ENCODE measurements around the gene CREB5.

CREB5 gene

GRCh38 chr7:28709748-28710147 is 297.4 kb downstream of the CREB5 start:
- peaks cover 4% of the 10 kb centered on the region for H3K9me3 ChIP-seq (ENCODE audit: control insufficient read depth, insufficient read depth, low read depth, low read length)
- no peaks in the 10 kb centered on the region for H3K36me3 ChIP-seq (ENCODE audit: control insufficient read depth, insufficient read depth, low read length)
- H3K27ac ChIP-seq (ENCODE audit: low read depth, low read length), result no peak overlapping the region
- H3K27me3 ChIP-seq (ENCODE audit: control insufficient read depth, insufficient read depth, low read length), result no peaks in the 10 kb centered on the region
- no peak overlapping the region for H3K4me3 ChIP-seq (ENCODE audit: low read depth, low read length)
- H3K9ac ChIP-seq (ENCODE audit: low read length), result no peak overlapping the region
- H3K4me1 ChIP-seq (ENCODE audit: control insufficient read depth, insufficient read depth, low read length), result peaks cover 8% of the 10 kb centered on the region; the same call in 1 of the 2 replicates

- peaks cover 4% of the 10 kb centered on the region for H3K9me3 ChIP-seq (ENCODE audit: control insufficient read depth, insufficient read depth, low read depth, low read length)
- H3K4me1 ChIP-seq (ENCODE audit: control insufficient read depth, insufficient read depth, low read length), result peaks cover 8% of the 10 kb centered on the region; the same call in 1 of the 2 replicates
- H3K27me3 ChIP-seq (ENCODE audit: control insufficient read depth, insufficient read depth, low read length), result no peaks in the 10 kb centered on the region
- no peak overlapping the region for H3K27ac ChIP-seq (ENCODE audit: low read depth, low read length)
- no peak overlapping the region for H3K9ac ChIP-seq (ENCODE audit: low read length)
- H3K36me3 ChIP-seq (ENCODE audit: control insufficient read depth, insufficient read depth, low read length), result no peaks in the 10 kb centered on the region
- no peak overlapping the region for H3K4me3 ChIP-seq (ENCODE audit: low read depth, low read length)
Measured at GRCh38 chr7:28711114-28711513, 298.8 kb downstream of the CREB5 start.

GRCh38 chr7:28714459-28715120 is 302.3 kb downstream of the CREB5 start:
- H3K27me3 ChIP-seq (ENCODE audit: control insufficient read depth, insufficient read depth, low read length), result no peaks in the 10 kb centered on the region
- peaks cover 6% of the 10 kb centered on the region; the same call in 1 of the 2 replicates for H3K36me3 ChIP-seq (ENCODE audit: control insufficient read depth, insufficient read depth, low read length)
- H3K27ac ChIP-seq (ENCODE audit: low read depth, low read length), result no peak overlapping the region
- no peaks in the 10 kb centered on the region for H3K9me3 ChIP-seq (ENCODE audit: control insufficient read depth, insufficient read depth, low read depth, low read length)
- H3K4me1 ChIP-seq (ENCODE audit: control insufficient read depth, insufficient read depth, low read length), result no peaks in the 10 kb centered on the region
- H3K4me3 ChIP-seq (ENCODE audit: low read depth, low read length), result no peak overlapping the region
- H3K9ac ChIP-seq (ENCODE audit: low read length), result no peak overlapping the region

DNA sequence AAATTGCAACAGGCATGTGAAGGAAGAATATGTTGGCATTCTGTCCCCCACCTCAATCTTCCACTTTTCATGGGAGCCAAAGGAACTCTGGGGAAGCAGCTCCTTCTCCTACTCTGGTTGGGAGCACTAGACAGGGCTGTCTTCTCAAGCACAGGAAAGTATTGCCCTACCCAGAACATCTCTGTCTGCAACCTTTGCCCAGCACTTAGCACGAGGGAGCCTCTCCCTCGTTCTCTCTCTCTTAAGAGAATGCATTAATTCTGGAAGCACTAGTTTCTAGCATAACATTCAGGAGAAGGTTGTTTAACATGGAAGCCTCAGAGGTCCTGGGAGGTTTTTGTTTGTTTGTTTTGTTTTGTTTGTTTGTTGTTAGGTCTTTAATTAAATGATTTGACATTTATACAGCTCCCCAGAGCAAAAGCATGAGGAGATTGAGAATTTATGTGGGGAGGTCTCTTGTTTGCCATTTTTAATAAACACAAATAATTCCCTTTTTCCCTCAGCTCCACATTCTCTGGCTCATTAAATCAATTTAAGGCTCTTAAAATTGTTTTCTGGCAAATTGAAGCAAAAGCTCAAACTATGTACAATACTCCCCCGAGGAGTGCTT is 305.2 kb downstream of the CREB5 start:
- Histone ChIP-seq H3K4me1 (ENCODE audit: control insufficient read depth, insufficient read depth, low read length) (no peaks in the 10 kb centered on the region), H3K36me3 (ENCODE audit: control insufficient read depth, insufficient read depth, low read length) (peaks cover 8% of the 10 kb centered on the region; the same call in 1 of the 2 replicates), H3K9me3 (ENCODE audit: control insufficient read depth, insufficient read depth, low read depth, low read length) (no peaks in the 10 kb centered on the region), H3K27ac (ENCODE audit: low read depth, low read length) (no peak overlapping the region), H3K27me3 (ENCODE audit: control insufficient read depth, insufficient read depth, low read length) (no peaks in the 10 kb centered on the region), H3K4me3 (ENCODE audit: low read depth, low read length) (no peak overlapping the region), H3K9ac (ENCODE audit: low read length) (no peak overlapping the region)

- H3K27ac ChIP-seq (ENCODE audit: low read depth, low read length), result no peak overlapping the region
- H3K4me1 ChIP-seq (ENCODE audit: control insufficient read depth, insufficient read depth, low read length), result no peaks in the 10 kb centered on the region
- H3K36me3 ChIP-seq (ENCODE audit: control insufficient read depth, insufficient read depth, low read length), result peaks cover 8% of the 10 kb centered on the region; the same call in 1 of the 2 replicates
- H3K9me3 ChIP-seq (ENCODE audit: control insufficient read depth, insufficient read depth, low read depth, low read length), result no peaks in the 10 kb centered on the region
- no peaks in the 10 kb centered on the region for H3K27me3 ChIP-seq (ENCODE audit: control insufficient read depth, insufficient read depth, low read length)
- H3K9ac ChIP-seq (ENCODE audit: low read length), result no peak overlapping the region
- no peak overlapping the region for H3K4me3 ChIP-seq (ENCODE audit: low read depth, low read length)
Measured at GRCh38 chr7:28718055-28718481, 305.8 kb downstream of the CREB5 start.

GRCh38 chr7:28718545-28718944 is 306.2 kb downstream of the CREB5 start:
- Histone ChIP-seq H3K4me1 (ENCODE audit: control insufficient read depth, insufficient read depth, low read length) (no peaks in the 10 kb centered on the region), H3K9me3 (ENCODE audit: control insufficient read depth, insufficient read depth, low read depth, low read length) (no peaks in the 10 kb centered on the region), H3K36me3 (ENCODE audit: control insufficient read depth, insufficient read depth, low read length) (peaks cover 8% of the 10 kb centered on the region; the same call in 1 of the 2 replicates), H3K27me3 (ENCODE audit: control insufficient read depth, insufficient read depth, low read length) (no peaks in the 10 kb centered on the region), H3K9ac (ENCODE audit: low read length) (no peak overlapping the region), H3K4me3 (ENCODE audit: low read depth, low read length) (no peak overlapping the region), H3K27ac (ENCODE audit: low read depth, low read length) (no peak overlapping the region)

- Histone ChIP-seq H3K9me3 (ENCODE audit: control insufficient read depth, insufficient read depth, low read depth, low read length) (no peaks in the 10 kb centered on the region), H3K4me3 (ENCODE audit: low read depth, low read length) (no peak overlapping the region), H3K36me3 (ENCODE audit: control insufficient read depth, insufficient read depth, low read length) (peaks cover 11% of the 10 kb centered on the region; the same call in 1 of the 2 replicates), H3K27me3 (ENCODE audit: control insufficient read depth, insufficient read depth, low read length) (no peaks in the 10 kb centered on the region), H3K9ac (ENCODE audit: low read length) (no peak overlapping the region), H3K4me1 (ENCODE audit: control insufficient read depth, insufficient read depth, low read length) (no peaks in the 10 kb centered on the region), H3K27ac (ENCODE audit: low read depth, low read length) (no peak overlapping the region)
Measured at GRCh38 chr7:28722684-28723083, 310.4 kb downstream of the CREB5 start.

GRCh38 chr7:28723336-28723735 is 311.0 kb downstream of the CREB5 start:
- H3K4me1 ChIP-seq (ENCODE audit: control insufficient read depth, insufficient read depth, low read length), result no peaks in the 10 kb centered on the region
- peaks cover 11% of the 10 kb centered on the region; the same call in 1 of the 2 replicates for H3K36me3 ChIP-seq (ENCODE audit: control insufficient read depth, insufficient read depth, low read length)
- no peak overlapping the region for H3K9ac ChIP-seq (ENCODE audit: low read length)
- H3K9me3 ChIP-seq (ENCODE audit: control insufficient read depth, insufficient read depth, low read depth, low read length), result no peaks in the 10 kb centered on the region
- H3K4me3 ChIP-seq (ENCODE audit: low read depth, low read length), result no peak overlapping the region
- H3K27ac ChIP-seq (ENCODE audit: low read depth, low read length), result no peak overlapping the region
- H3K27me3 ChIP-seq (ENCODE audit: control insufficient read depth, insufficient read depth, low read length), result no peaks in the 10 kb centered on the region

GRCh38 chr7:28724563-28724962 is 312.2 kb downstream of the CREB5 start:
- Histone ChIP-seq H3K36me3 (ENCODE audit: control insufficient read depth, insufficient read depth, low read length) (0 out of 2 replicates have a peak, but pooled peaks cover 5% of the 10 kb centered on the region), H3K9me3 (ENCODE audit: control insufficient read depth, insufficient read depth, low read depth, low read length) (no peaks in the 10 kb centered on the region), H3K4me1 (ENCODE audit: control insufficient read depth, insufficient read depth, low read length) (no peaks in the 10 kb centered on the region), H3K27ac (ENCODE audit: low read depth, low read length) (no peak overlapping the region), H3K9ac (ENCODE audit: low read length) (no peak overlapping the region), H3K27me3 (ENCODE audit: control insufficient read depth, insufficient read depth, low read length) (no peaks in the 10 kb centered on the region), H3K4me3 (ENCODE audit: low read depth, low read length) (no peak overlapping the region)

DNA sequence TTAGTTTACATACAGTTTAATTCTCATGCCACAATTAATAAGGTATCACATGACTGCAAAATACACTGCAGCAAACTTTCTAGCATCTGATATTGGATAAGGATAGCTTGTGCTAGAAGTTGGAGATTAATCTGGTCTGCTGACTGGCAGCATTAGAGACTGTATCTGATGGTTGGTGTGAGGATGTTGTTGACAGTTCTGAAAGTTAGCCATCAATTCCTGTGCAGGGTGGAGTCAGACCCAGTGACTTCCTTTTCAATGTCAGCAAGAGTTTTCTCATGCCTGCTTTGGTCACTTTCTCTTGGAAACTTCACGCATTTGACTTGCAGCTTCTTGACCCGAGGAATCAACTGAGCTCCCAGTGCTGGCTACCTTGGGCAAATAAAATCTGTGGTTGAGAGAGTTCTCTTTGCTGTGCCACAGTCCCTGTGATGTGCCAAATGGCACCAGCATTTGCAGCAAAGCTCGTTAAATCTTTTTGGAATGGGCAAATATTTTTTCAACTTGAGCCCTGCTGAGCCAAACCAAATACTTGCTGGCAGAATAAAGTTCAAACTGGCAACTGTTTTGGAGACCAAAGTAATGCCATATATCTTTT is 312.8 kb downstream of the CREB5 start:
- Histone ChIP-seq H3K27ac (ENCODE audit: low read depth, low read length) (no peak overlapping the region), H3K36me3 (ENCODE audit: control insufficient read depth, insufficient read depth, low read length) (0 out of 2 replicates have a peak, but pooled peaks cover 5% of the 10 kb centered on the region), H3K4me3 (ENCODE audit: low read depth, low read length) (no peak overlapping the region), H3K4me1 (ENCODE audit: control insufficient read depth, insufficient read depth, low read length) (no peaks in the 10 kb centered on the region), H3K9ac (ENCODE audit: low read length) (no peak overlapping the region), H3K27me3 (ENCODE audit: control insufficient read depth, insufficient read depth, low read length) (no peaks in the 10 kb centered on the region), H3K9me3 (ENCODE audit: control insufficient read depth, insufficient read depth, low read depth, low read length) (no peaks in the 10 kb centered on the region)

- Histone ChIP-seq H3K4me3 (ENCODE audit: low read depth, low read length) (no peak overlapping the region), H3K36me3 (ENCODE audit: control insufficient read depth, insufficient read depth, low read length) (0 out of 2 replicates have a peak, but pooled peaks cover 3% of the 10 kb centered on the region), H3K4me1 (ENCODE audit: control insufficient read depth, insufficient read depth, low read length) (no peaks in the 10 kb centered on the region), H3K27me3 (ENCODE audit: control insufficient read depth, insufficient read depth, low read length) (no peaks in the 10 kb centered on the region), H3K27ac (ENCODE audit: low read depth, low read length) (no peak overlapping the region), H3K9me3 (ENCODE audit: control insufficient read depth, insufficient read depth, low read depth, low read length) (no peaks in the 10 kb centered on the region), H3K9ac (ENCODE audit: low read length) (no peak overlapping the region)
Measured at GRCh38 chr7:28725911-28726310, 313.6 kb downstream of the CREB5 start.

All from HUES6 (cell line).